Endothelial cell of umbilical vein (primary cell): Measurements from ENCODE around the gene MRE11.

ENCODE experiments used
- CTCF ChIP-seq, 2 donors: IDR thresholded peaks; 1 replicate in 1 of 2; 2 replicates in 1 of 2; pipeline ENCODE4 v1.5.1; 2011; ENCODE audit warnings: low read length in 2 of 2, mild to moderate bottlenecking in 2 of 2, moderate library complexity in 2 of 2, control low read depth in 1 of 2, inconsistent platforms in 1 of 2, low read depth in 1 of 2; ENCODE audit not compliant: insufficient read depth in 1 of 2; ENCODE audit errors: extremely low read depth in 1 of 2
- EZH2 ChIP-seq: IDR thresholded peaks from 2 replicates; pipeline ENCODE4 v1.6.1; 2012; ENCODE audit warnings: borderline replicate concordance, low read depth, mild to moderate bottlenecking, moderate library complexity, low read length, inconsistent platforms; ENCODE audit not compliant: severe bottlenecking
- MYC ChIP-seq: IDR thresholded peaks from one replicate; pipeline ENCODE4 v1.6.1; 2011; ENCODE audit warnings: mild to moderate bottlenecking, low read depth, low read length
- POLR2A ChIP-seq: IDR thresholded peaks from 2 replicates; pipeline ENCODE4 v1.6.1; 2012; ENCODE audit warnings: low read depth, mild to moderate bottlenecking, control low read depth, low read length
- TF ChIP-seq, protein P1 (sequence below): IDR thresholded peaks from 2 replicates; pipeline ENCODE4 v1.6.1; 2011; ENCODE audit not compliant: insufficient read depth, insufficient read length

GRCh38 chr11:94400839-94401772 lies 92.5 kb downstream of the MRE11 start, which contains the start of gene GPR83:
- TF ChIP-seq CTCF (IDR thresholded peaks at IDR 0.05; ENCODE audit: extremely low read depth in 1 of 2, insufficient read depth in 1 of 2, low read depth in 1 of 2, low read length in 2 of 2) (no peak), EZH2 (peak; percentile 92), POLR2A (no peak), MYC (no peak)
- TF ChIP-seq, protein P1, sequence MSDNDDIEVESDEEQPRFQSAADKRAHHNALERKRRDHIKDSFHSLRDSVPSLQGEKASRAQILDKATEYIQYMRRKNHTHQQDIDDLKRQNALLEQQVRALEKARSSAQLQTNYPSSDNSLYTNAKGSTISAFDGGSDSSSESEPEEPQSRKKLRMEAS = no peak
